Activated naive CD4-positive, alpha-beta T cell treated with anti-CD3 and anti-CD28 coated beads, Interleukin-2, amount 50 U/mL, for 16 hours (primary cell): ENCODE results near the gene MAGEE1.

Experiments used
- DNase-seq: peaks from one replicate; pipeline ENCODE4 v3.0.0-alpha.2; 2020

Gene MAGEE1, protein sequence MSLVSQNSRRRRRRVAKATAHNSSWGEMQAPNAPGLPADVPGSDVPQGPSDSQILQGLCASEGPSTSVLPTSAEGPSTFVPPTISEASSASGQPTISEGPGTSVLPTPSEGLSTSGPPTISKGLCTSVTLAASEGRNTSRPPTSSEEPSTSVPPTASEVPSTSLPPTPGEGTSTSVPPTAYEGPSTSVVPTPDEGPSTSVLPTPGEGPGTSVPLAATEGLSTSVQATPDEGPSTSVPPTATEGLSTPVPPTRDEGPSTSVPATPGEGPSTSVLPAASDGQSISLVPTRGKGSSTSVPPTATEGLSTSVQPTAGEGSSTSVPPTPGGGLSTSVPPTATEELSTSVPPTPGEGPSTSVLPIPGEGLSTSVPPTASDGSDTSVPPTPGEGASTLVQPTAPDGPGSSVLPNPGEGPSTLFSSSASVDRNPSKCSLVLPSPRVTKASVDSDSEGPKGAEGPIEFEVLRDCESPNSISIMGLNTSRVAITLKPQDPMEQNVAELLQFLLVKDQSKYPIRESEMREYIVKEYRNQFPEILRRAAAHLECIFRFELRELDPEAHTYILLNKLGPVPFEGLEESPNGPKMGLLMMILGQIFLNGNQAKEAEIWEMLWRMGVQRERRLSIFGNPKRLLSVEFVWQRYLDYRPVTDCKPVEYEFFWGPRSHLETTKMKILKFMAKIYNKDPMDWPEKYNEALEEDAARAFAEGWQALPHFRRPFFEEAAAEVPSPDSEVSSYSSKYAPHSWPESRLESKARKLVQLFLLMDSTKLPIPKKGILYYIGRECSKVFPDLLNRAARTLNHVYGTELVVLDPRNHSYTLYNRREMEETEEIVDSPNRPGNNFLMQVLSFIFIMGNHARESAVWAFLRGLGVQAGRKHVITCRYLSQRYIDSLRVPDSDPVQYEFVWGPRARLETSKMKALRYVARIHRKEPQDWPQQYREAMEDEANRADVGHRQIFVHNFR

DNA sequence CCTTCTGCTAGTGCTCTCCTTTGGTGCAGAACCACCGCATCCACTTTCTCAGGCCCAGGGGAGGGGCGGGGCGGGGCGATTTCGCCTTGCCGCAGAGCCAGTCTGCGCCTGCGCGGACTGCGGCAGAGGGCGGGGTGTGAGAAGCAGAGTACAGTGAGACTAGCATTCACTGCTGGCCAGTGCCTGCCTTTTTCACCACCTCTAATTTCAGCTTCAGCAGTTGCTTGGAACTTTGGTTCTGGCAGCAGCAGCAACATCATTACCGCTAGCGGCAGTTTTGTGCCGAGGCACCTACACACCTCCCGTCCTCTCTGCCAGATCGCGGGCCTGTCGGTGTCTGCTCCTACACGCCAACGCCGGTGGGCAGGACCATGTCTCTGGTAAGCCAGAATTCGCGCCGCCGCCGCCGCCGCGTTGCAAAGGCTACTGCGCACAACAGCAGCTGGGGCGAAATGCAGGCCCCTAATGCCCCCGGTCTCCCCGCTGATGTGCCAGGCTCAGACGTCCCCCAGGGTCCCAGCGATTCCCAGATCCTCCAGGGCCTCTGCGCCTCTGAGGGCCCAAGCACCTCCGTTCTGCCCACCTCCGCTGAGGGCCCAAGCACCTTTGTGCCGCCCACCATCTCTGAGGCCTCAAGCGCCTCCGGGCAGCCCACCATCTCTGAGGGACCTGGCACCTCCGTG lies at the start of gene MAGEE1:
Gene MAGEE1 (plus strand): TSS at position 151 of the 683 bp plus-strand sequence. CDS start 221 bp downstream, at position 372.
- peak; percentile 81 for DNase-seq

DNA sequence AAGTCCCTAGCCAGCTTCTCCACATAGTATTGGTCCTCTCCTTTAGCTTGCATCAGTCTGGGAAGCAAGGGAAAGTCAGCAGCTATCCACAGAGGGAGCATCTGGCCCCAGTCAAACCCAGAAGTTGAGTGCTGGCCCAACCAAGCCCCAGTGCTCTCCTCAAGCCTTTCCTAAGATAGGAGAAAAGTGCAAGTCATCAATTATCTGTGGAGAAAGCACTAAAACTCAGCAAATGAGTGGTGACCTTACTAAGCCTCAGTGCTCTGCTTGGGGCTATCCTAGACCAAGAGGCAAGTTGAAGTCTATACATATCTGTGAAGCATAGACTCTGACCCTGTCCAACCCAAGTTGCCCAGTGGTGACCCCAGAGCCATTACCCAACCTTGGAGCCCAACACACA lies 28.5 kb upstream of the MAGEE1 start:
- no peak for DNase-seq

DNA sequence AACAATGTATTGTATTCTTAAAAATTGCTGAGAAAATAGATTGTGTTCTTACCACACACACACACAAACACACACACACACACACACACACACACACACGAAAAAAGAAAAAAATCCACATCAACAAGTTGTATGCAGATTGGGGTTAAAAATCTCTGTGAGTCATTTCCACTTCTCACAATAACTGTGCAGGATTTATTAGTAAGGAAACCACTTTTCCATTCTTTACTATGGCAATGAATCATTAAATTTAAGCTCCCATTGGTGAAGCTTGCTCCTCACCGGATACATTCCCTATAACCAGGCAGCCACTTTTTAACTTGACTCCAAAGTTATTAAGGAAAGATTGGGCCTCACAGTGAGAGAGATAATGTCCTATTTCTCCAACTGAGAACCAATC lies 19.7 kb upstream of the MAGEE1 start:
- DNase-seq, result no peak

DNA sequence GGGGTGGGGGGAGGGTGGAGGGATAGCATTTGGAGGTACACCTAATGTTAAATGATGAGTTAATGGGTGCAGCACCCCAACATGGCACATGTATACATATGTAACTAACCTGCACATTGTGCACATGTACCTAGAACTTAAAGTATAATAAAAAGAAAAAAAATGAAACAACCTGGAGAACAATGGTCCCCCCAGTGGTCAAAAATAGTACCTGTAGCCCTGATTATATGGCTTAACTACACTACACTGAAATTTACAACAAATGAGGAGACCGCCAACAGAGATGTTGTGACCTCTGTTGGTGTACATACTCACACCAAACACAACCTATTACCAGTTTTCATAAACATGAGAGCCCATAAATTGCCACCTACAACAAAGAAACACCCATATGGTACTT lies 7.3 kb upstream of the MAGEE1 start:
- DNase-seq, result no peak

DNA sequence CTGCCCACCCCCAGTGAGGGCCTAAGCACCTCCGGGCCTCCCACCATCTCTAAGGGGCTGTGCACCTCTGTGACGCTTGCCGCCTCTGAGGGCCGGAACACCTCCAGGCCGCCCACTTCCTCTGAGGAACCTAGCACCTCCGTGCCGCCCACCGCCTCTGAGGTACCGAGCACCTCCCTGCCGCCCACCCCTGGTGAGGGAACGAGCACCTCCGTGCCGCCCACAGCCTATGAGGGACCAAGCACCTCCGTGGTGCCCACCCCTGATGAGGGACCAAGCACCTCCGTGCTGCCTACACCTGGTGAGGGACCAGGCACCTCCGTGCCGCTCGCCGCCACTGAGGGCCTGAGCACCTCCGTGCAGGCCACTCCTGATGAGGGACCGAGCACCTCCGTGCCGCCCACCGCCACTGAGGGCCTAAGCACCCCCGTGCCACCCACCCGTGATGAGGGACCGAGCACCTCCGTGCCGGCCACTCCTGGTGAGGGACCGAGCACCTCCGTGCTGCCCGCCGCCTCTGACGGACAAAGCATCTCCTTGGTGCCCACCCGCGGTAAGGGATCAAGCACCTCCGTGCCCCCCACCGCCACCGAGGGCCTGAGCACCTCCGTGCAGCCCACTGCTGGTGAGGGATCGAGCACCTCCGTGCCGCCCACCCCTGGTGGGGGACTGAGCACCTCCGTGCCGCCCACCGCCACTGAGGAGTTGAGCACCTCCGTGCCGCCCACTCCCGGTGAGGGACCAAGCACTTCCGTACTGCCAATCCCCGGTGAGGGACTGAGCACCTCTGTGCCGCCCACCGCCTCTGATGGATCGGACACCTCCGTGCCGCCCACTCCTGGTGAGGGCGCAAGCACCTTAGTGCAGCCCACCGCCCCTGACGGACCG lies 977 bp downstream of the MAGEE1 start:
- peak; percentile 42 for DNase-seq

DNA sequence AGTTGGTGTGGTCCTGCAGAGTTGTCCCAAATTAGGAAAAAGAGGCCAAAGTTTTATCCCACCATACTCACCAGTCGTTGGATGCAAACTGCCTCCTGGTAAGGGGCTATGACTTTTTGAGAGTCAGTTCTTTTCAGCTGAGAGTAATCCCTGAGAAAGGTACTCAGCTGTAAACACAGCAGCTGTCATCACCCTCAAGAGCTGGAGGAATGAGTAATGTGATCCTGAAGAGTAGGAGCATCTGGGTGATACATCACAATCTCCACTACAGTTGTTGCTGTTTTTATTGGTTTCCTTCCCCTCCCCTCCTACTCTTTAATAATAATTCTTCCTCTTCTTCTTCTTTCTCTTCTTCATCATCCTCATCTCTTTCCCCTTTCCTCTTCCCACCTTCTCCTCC lies 5.7 kb downstream of the MAGEE1 start:
- no peak for DNase-seq

DNA sequence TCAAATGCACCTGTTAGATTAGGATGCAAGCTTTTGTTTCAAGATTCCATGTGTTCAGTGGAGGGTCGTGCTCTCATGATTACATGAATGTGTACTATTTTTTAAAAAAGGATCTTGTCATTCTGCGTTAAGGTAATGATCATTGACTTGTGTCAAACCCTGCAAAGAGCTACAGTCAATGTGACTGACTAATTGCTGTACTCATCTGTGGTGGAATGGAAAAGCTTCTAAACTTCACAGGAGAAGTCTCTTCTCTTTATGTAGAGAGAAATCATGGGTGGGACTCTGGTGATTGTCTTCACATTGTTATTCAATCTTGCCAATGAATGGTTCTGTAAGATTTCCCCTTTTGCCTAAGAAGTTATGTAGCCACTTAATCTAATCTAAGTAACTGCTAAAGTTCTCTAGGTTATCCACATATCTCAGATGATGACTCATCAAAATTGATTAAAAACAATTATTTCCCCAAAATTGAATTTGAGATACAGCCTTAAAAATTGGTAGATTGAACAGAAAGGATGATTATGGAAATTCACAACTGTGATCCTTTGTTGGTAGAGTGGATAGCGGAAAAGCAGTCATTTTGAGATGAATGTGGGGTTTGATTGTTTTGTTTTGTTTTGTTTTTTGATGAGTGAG lies 6.7 kb downstream of the MAGEE1 start:
- no peak for DNase-seq

DNA sequence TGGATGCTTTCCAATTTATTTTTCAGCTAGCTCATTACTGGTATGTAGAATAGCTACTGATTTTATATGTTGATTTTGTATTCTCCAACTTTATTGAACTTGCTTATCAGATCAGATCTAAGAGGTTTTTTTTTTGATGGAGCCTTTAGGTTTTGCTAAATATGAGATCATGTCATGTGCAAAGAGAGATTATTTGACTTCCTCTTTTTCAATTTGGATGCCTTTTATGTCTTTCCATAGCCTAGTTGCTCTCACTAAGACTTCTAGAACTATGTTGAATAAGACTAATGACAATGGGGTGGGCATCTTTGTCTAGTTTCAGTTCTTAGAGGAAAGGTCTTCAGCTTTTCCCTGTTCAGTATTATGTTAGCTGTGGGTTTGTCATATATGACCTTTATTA lies 11.7 kb downstream of the MAGEE1 start:
- DNase-seq, result no peak

DNA sequence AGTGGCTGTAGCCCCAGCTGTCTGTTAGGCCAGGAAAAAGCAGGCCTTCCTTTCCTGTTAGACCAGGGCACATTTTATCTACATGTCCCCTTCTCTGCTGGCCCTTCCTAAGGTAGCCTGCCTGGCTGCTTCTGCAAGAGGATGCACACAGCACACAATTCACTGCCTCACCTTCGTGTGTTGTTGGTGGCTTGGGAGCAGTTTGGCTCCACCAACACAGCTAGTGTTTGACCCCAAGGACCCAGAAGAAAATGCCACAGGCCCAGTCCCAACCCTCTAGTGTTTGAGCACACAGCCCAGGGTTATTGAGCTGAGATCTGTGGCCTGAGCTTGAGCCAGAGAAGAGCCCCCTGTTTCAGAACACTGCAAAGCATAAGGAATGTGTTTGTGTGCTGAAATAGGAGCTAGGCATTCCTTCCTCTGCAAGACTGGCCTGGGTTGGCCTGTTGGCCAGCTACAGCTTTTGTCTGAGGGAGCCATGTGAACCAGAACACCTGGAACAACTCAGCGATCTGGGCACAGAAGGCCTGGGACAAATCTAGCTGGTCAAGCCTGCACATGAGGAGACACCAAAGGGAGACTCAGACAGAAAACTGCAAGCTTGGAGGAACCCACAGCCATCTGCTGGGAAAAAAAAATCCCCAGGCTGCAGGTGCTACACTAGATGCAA lies 26.4 kb downstream of the MAGEE1 start:
- DNase-seq, result no peak

DNA sequence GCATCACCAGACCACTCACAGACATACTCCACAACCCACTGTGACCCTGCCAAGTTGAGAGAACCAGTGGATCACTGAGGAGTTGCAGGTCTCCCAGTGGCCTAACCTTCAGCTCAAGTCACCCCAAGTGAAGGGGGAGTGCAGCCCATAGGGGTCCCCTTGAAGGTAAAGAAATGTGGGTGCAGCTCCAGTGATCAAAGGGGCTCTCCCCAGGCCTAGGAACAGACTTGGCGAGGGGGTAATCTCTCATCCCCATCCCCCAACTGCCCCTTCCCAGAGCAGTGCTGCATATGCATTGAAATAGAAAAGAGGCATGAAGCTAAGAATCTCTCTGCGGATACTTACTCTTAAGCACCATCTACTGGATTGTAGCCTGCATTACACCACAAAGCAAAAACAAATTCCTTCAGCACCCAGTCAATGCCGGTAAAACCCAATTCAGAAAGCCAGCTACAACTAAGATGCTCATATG lies 27.0 kb downstream of the MAGEE1 start:
- DNase-seq, result no peak

DNA sequence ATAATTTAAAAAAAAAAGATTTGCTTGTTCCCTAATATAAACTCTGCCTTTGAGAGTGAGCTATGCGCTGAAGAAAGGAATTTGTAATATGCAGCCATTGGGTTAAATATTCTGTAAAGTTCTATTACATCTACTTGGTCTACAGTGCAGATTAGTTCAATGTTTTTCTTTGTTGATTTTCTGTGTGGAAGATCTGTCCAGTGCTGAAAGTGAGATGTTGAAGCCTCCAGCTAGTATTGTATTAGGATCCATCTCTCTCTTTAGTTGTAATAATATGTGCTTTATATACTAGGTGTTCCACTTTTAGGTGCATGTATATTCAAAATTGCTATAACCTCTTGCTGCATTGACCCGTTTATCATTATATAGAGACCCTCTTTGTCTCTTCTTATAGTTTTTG lies 49.8 kb downstream of the MAGEE1 start:
- no peak for DNase-seq
